ENCODE data around the gene RPL36.
"Not testable (repeated sequence)": the region's sequence is repeated elsewhere in the genome, so short reads cannot be mapped to it uniquely, and the experiment has no call there.

The RPL36 gene

GRCh38 chr19:5707576-5708575, 17.8 kb downstream of the RPL36 start:
- DNase-seq = no peak

- DNase-seq = no peak
Observed at GRCh38 chr19:5711025-5711424, 20.9 kb downstream of the RPL36 start.

GRCh38 chr19:5711713-5712161, 21.6 kb downstream of the RPL36 start:
- DNase-seq = no peak

GRCh38 chr19:5713228-5713627, 23.1 kb downstream of the RPL36 start:
- no peak for DNase-seq

GRCh38 chr19:5714816-5715215, 24.7 kb downstream of the RPL36 start:
- DNase-seq = no peak

- no peak for DNase-seq
Observed at GRCh38 chr19:5717215-5717935, 27.3 kb downstream of the RPL36 start.

GRCh38 chr19:5718037-5718578, 28.0 kb downstream of the RPL36 start:
- no peak for DNase-seq

GRCh38 chr19:5718579-5719273, 28.6 kb downstream of the RPL36 start:
- no peak for DNase-seq

- DNase-seq = no peak
Observed at GRCh38 chr19:5719274-5719960, 29.3 kb downstream of the RPL36 start.

- DNase-seq = peak; percentile 98
Observed at GRCh38 chr19:5719961-5720790, 30.1 kb downstream of the RPL36 start, which contains the start of the genes CATSPERD and LONP1. Gene CATSPERD, plus strand, starts transcription at chr19:5720637. Its CDS starts 101 bp downstream, at chr19:5720738. Gene LONP1, minus strand, starts transcription at chr19:5720146. Its CDS starts 14 bp downstream, at chr19:5720132.

GRCh38 chr19:5727453-5728050, 37.5 kb downstream of the RPL36 start:
- DNase-seq = no peak

GRCh38 chr19:5733172-5733571, 43.1 kb downstream of the RPL36 start:
- DNase-seq = not testable (repeated sequence)

- no peak for DNase-seq
Observed at GRCh38 chr19:5738423-5738822, 48.3 kb downstream of the RPL36 start.

Measured in midbrain (tissue), 1 donor.